SK-N-SH (cell line): ENCODE data around the gene SLC4A2. TPM values are rescaled to one million over a fixed set of nuclear protein-coding genes. Genes with fewer than 3 reads are reported as not detected.

Source experiments
- CTCF ChIA-PET: fragments of 300-600, 350-600 bp; formaldehyde crosslinking; extraction: SDS; loops from one replicate; lab custom pipeline; 2021; lab: Yijun Ruan, JAX
- POLR2A ChIA-PET: fragments of 350-600 bp; sonication (Branson Sonifier 250); formaldehyde crosslinking; extraction: SDS; loops from one replicate; lab custom pipeline; 2020; ENCODE audit warnings: antibody characterized with exemption, inconsistent platforms; lab: Yijun Ruan, JAX
- DNase-seq: peaks from one replicate; pipeline ENCODE4 v3.0.0; 2012
- H2AFZ ChIP-seq: fragments of 200-600 bp; sonication (generic); 2 replicates; pipeline ENCODE4 v1.8.1; 2016; ENCODE audit warnings: antibody characterized with exemption, mild to moderate bottlenecking, low read depth
- H3F3A ChIP-seq: fragments of 200-600 bp; sonication (generic); replicated peaks from 2 replicates; pipeline ENCODE3; 2016; ENCODE audit warnings: antibody characterized with exemption, mild to moderate bottlenecking; ENCODE audit not compliant: insufficient read depth
- H3K27ac ChIP-seq, 2 experiments: fragments of 200-500 bp in 1 of 2; fragments of 200-600 bp in 1 of 2; sonication (Bioruptor generic) in 1 of 2; sonication (generic), shearing (Covaris generic) in 1 of 2; 2 replicates each; pipeline versions ENCODE4 v1.5.1 to v1.6.1; 2014 to 2016; ENCODE audit warnings: low read depth in 2 of 2, inconsistent platforms in 1 of 2, low read length in 1 of 2, mild to moderate bottlenecking in 1 of 2, mixed read lengths in 1 of 2
- H3K27me3 ChIP-seq: fragments of 200-600 bp; sonication (generic), shearing (Covaris generic); 2 replicates; pipeline ENCODE4 v1.6.1; 2016; ENCODE audit warnings: mixed run types; ENCODE audit not compliant: insufficient read depth
- H3K36me3 ChIP-seq, 2 experiments: fragments of 200-500 bp in 1 of 2; fragments of 200-600 bp in 1 of 2; sonication (Bioruptor generic) in 1 of 2; sonication (generic) in 1 of 2; replicated peaks in 1 of 2; 2 replicates each; pipeline versions ENCODE3 to v1.5.1; 2014 to 2016; ENCODE audit warnings: low read length in 1 of 2, mild to moderate bottlenecking in 1 of 2; ENCODE audit not compliant: insufficient read depth in 2 of 2, control insufficient read depth in 1 of 2
- H3K4me1 ChIP-seq, 2 experiments: fragments of 200-500 bp in 1 of 2; fragments of 200-600 bp in 1 of 2; sonication (Bioruptor generic) in 1 of 2; sonication (generic), shearing (Covaris generic) in 1 of 2; 2 replicates each; pipeline versions ENCODE4 v1.5.1 to v1.6.1; 2014 to 2016; ENCODE audit warnings: low read depth in 1 of 2, low read length in 1 of 2, mixed run types in 1 of 2; ENCODE audit not compliant: insufficient read depth in 2 of 2, control insufficient read depth in 1 of 2
- H3K4me2 ChIP-seq: fragments of 200-600 bp; sonication (generic), shearing (Covaris generic); 2 replicates; pipeline ENCODE4 v1.6.1; 2017; ENCODE audit warnings: mixed run types
- H3K4me3 ChIP-seq, 2 experiments: fragments of 200-500 bp in 1 of 2; fragments of 200-600 bp in 1 of 2; sonication (Bioruptor generic) in 1 of 2; sonication (generic), shearing (Covaris generic) in 1 of 2; 2 replicates each; pipeline versions ENCODE4 v1.5.1 to v1.8.1; 2014 to 2016; ENCODE audit warnings: low read depth in 2 of 2, inconsistent platforms in 1 of 2, low read length in 1 of 2, mild to moderate bottlenecking in 1 of 2, mixed read lengths in 1 of 2, moderate library complexity in 1 of 2
- H3K79me2 ChIP-seq: fragments of 200-600 bp; sonication (generic); 2 replicates; pipeline ENCODE4 v1.8.1; 2017; ENCODE audit warnings: mild to moderate bottlenecking; ENCODE audit not compliant: insufficient read depth
- H3K9ac ChIP-seq: fragments of 200-600 bp; sonication (generic); 2 replicates; pipeline ENCODE4 v1.6.1; 2017; ENCODE audit warnings: mixed run types
- H3K9me2 ChIP-seq: fragments of 200-600 bp; sonication (generic); 2 replicates; pipeline ENCODE4 v1.6.1; 2017; ENCODE audit warnings: mixed run types
- H3K9me3 ChIP-seq: fragments of 200-600 bp; sonication (generic); 2 replicates; pipeline ENCODE4 v1.6.1; 2017; ENCODE audit warnings: mixed run types, mild to moderate bottlenecking, moderate library complexity
- H4K20me1 ChIP-seq: fragments of 200-600 bp; sonication (generic); 2 replicates; pipeline ENCODE4 v1.6.1; 2017; ENCODE audit warnings: mild to moderate bottlenecking, mixed run types; ENCODE audit not compliant: insufficient read depth
- ELF1 ChIP-seq: IDR thresholded peaks from 2 replicates; pipeline ENCODE4 v1.4.0; 2012
- FOSL2 ChIP-seq: IDR thresholded peaks from 2 replicates; pipeline ENCODE4 v1.4.0; 2012; ENCODE audit warnings: low read depth, mild to moderate bottlenecking, moderate library complexity, borderline replicate concordance
- FOXJ3 ChIP-seq: sonication (generic); formaldehyde crosslinking; IDR thresholded peaks from 2 replicates; pipeline ENCODE4 v1.5.1; 2020; ENCODE audit warnings: mild to moderate bottlenecking, missing genetic modification reagents
- FOXM1 ChIP-seq: IDR thresholded peaks from 2 replicates; pipeline ENCODE4 v1.4.0; 2012; ENCODE audit warnings: low read depth, mild to moderate bottlenecking
- GATA2 ChIP-seq: sonication (generic); formaldehyde crosslinking; IDR thresholded peaks from 2 replicates; pipeline ENCODE4 v1.5.0; 2020; ENCODE audit warnings: mild to moderate bottlenecking, missing genetic modification reagents
- MEF2A ChIP-seq: IDR thresholded peaks from 2 replicates; pipeline ENCODE4 v1.4.0; 2012; ENCODE audit warnings: low read depth, borderline replicate concordance
- MXI1 ChIP-seq: IDR thresholded peaks from 2 replicates; pipeline ENCODE4 v1.6.1; 2012; ENCODE audit warnings: mild to moderate bottlenecking, low read depth, low read length, improper control_type of control experiment
- NFIC ChIP-seq: IDR thresholded peaks from 2 replicates; pipeline ENCODE4 v1.4.0; 2012; ENCODE audit warnings: borderline replicate concordance
- NRF1 ChIP-seq: IDR thresholded peaks from 2 replicates; pipeline ENCODE4 v1.6.1; 2012; ENCODE audit warnings: low read depth, mild to moderate bottlenecking, low read length
- POLR2AphosphoS5 ChIP-seq: IDR thresholded peaks from 2 replicates; pipeline ENCODE4 v1.6.1; 2012; ENCODE audit warnings: low read depth, low read length
- SIN3A ChIP-seq: IDR thresholded peaks from 2 replicates; pipeline ENCODE4 v1.6.1; 2012; ENCODE audit warnings: low read depth, mild to moderate bottlenecking, low read length, moderate library complexity, borderline replicate concordance
- SMC3 ChIP-seq: IDR thresholded peaks from 2 replicates; pipeline ENCODE4 v1.6.1; 2012; ENCODE audit warnings: low read depth, low read length, improper control_type of control experiment
- TAF1 ChIP-seq: IDR thresholded peaks from 2 replicates; pipeline ENCODE4 v1.6.1; 2012; ENCODE audit warnings: low read depth, mild to moderate bottlenecking, low read length, moderate library complexity, borderline replicate concordance
- TCF12 ChIP-seq: IDR thresholded peaks from 2 replicates; pipeline ENCODE4 v1.4.0; 2012
- YY1 ChIP-seq: IDR thresholded peaks from 2 replicates; pipeline ENCODE4 v1.4.0; 2012; ENCODE audit warnings: low read depth, mild to moderate bottlenecking
- WGBS: methylation state at CpG from one replicate; pipeline ENCODE4 v1.1.6; 2017; ENCODE audit warnings: low lambda C conversion rate; 5-methylcytosine and 5-hydroxymethylcytosine counted together
- polyA plus RNA-seq, 3 experiments: library from polyadenylated mRNA; depleted of rRNA; stranded (reverse); fragments of >200 nt; gene quantifications; 2 replicates each; pipeline ENCODE4 v1.2.3, GENCODE V29; 2012
- TF ChIP-seq, protein P1 (sequence below): IDR thresholded peaks from 2 replicates; pipeline ENCODE4; 2012
- TF ChIP-seq, protein P2 (sequence below): IDR thresholded peaks from 2 replicates; pipeline ENCODE4 v1.4.0; 2012; ENCODE audit warnings: low read depth
- TF ChIP-seq, protein P3 (sequence below): fragments of 150-350 bp; IDR thresholded peaks from 2 replicates; pipeline ENCODE4 v1.6.1; 2016; ENCODE audit warnings: mild to moderate bottlenecking, low read depth, low read length

The SLC4A2 gene
- polyA plus RNA-seq, 1 of the 3 experiments (the other 2 are of a cell fraction), result 167 TPM

DNA sequence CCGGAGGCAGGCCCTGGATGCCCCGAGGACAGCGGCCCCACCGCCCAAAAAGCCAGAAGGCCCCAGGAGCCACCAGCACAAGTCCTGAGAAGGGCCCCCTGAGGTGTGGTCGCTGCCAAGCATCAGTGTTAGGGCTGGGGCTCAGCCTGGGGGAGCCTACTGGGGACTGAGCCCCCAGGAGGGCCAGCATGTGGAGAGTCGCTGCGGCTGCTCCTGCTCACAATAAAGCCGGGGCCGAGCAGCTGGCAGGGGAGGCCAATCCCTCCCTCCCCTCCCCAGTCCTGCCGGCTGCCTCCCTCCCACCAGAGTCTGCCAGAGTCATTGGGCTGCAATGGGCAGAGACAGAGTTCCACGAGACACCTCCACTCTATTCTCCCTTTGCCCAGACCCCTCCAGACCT, 14.1 kb upstream of the SLC4A2 start (continued):
- TF ChIP-seq, protein P1, sequence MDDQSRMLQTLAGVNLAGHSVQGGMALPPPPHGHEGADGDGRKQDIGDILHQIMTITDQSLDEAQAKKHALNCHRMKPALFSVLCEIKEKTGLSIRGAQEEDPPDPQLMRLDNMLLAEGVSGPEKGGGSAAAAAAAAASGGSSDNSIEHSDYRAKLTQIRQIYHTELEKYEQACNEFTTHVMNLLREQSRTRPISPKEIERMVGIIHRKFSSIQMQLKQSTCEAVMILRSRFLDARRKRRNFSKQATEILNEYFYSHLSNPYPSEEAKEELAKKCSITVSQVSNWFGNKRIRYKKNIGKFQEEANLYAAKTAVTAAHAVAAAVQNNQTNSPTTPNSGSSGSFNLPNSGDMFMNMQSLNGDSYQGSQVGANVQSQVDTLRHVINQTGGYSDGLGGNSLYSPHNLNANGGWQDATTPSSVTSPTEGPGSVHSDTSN, result no peak

DNA sequence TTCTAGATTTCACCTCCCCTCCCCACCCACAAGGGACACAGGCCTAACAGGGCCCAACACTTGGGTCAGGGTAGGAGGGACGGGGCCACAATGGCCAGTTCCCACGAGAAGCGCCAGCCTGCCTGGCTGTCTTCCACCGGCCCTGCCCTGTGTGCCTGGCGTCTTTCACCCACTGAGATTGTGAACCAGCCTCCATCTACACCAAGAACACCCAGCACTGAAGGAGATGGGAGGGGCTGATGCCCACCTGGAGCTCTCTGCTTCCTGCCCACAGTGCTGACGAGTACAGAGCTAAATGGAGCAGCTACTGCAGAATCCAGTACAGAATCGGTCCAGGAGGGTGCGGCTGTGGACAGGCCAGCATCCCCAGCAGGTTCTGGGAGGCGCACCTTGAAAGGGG, 13.4 kb upstream of the SLC4A2 start:
- Histone ChIP-seq H3K9me2 (no peaks in the 10 kb centered on the region), H3K79me2 (no peaks in the 10 kb centered on the region), H2AFZ (no peak overlapping the region), H3K27me3 (no peaks in the 10 kb centered on the region), H3F3A (peaks cover 14% of the 10 kb centered on the region), H3K4me3 (no peak overlapping the region), H3K9me3 (no peaks in the 10 kb centered on the region), H3K27ac (peak overlapping the region in 1 of 2 experiments; percentile 78; a peak in 1 of 4 replicates), H4K20me1 (no peaks in the 10 kb centered on the region), H3K4me1 (peaks cover 13 to 39% of the 10 kb centered on the region in 2 experiments), H3K36me3 (peaks cover 4 to 20% of the 10 kb centered on the region in 2 experiments), H3K9ac (no peak overlapping the region), H3K4me2 (no peak overlapping the region)
- DNase-seq, result no peak
- POLR2A ChIA-PET, result no interaction called here
- TF ChIP-seq POLR2AphosphoS5, result peak; percentile 26; the same call in 1 of the 2 replicates
- no peak for TF ChIP-seq SIN3A
- WGBS, result 92% methylated on average over 9 of the region's 9 CpGs
- CTCF ChIA-PET, result interaction anchor here (0.7 to 3.7 kb wide), 8 partner anchors 11 to 80 kb away, joined by 3 to 21 read pairs (median 4); partner anchors contain the start of genes CDK5 and SLC4A2

DNA sequence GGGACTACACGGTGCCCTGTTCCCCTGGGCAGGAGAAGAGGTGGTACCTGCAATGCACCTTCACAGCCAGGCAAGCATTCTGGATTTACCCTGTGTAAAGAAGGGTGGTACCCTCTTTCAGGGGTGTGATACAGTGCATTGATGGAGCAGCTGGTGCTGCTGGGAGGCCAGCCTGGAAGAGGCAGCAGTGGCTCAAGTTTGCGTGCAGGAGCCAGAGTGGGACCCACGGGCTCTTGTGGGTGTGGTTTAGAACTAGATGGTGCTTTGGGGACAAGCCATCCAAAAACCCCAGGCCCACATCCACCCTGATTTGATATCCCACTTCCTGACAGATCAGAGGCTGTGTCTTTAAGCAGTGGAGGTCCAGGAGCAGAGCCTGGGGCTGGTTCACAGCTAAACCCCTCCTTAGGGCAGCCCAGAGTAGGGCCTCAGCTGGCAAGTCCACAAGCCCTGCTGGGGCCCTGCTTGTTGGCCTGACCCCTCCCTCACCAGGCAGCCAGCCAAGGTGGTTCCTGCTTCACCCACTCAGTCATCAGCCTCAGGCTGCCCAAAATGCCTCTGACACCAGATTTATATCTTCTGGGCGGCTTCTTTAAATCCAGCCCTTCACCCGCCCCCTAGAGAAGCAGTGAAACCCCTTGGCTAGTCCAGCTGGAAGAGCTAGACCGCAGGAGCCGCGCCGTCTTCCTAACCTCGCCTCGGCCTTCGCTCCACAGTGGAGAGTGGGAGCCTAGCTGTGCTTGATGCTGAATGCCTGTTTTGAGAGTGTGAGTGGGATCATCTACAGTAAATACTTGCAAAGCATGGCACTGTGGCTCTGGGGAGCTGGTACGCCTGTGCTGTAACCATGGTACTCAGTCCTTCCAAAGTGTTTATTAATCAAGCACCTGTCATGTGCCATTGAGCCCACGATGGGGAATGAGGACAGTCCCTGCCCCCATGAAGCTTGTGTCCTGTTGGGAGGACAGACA, 12.5 kb upstream of the SLC4A2 start:
- ChIA-PET POLR2A (interaction anchor here (0.9 to 2.1 kb wide), 2 partner anchors 11 to 19 kb away, joined by 4 to 11 read pairs; partner anchors contain the start of genes ABCB8, CDK5 and SLC4A2), CTCF (interaction anchor here (0.8 to 3.7 kb wide), 14 partner anchors 10 to 598 kb away, joined by 3 to 21 read pairs (median 4); partner anchors contain the start of genes ABCB8, CDK5 and SLC4A2)
- Histone ChIP-seq H3K4me2 (peak overlapping the region; percentile 60), H3F3A (peaks cover 14% of the 10 kb centered on the region), H3K79me2 (no peaks in the 10 kb centered on the region), H3K4me3 (no peak overlapping the region), H3K9me2 (no peaks in the 10 kb centered on the region), H2AFZ (no peak overlapping the region), H3K4me1 (peaks cover 13 to 39% of the 10 kb centered on the region in 2 experiments), H3K36me3 (peaks cover 4 to 18% of the 10 kb centered on the region in 2 experiments), H3K27me3 (no peaks in the 10 kb centered on the region), H3K9me3 (no peaks in the 10 kb centered on the region), H3K27ac (peak overlapping the region; percentile 61 to 78), H3K9ac (no peak overlapping the region), H4K20me1 (no peaks in the 10 kb centered on the region)
- DNase-seq, result peak; percentile 88
- WGBS, result 28% methylated on average over 13 of the region's 14 CpGs
- TF ChIP-seq GATA2 (CRISPR knock-in tag), result peak; percentile 59
- peak; percentile 20; the same call in 1 of the 2 replicates for TF ChIP-seq FOSL2
- TF ChIP-seq SMC3, result no peak; the same call in 1 of the 2 replicates
- TF ChIP-seq SIN3A, result no peak; the same call in 1 of the 2 replicates
- no peak for TF ChIP-seq YY1
- TF ChIP-seq MXI1, result no peak
- TF ChIP-seq, protein P1, result peak; percentile 89
- peak; percentile 43; the same call in 1 of the 2 replicates for TF ChIP-seq POLR2AphosphoS5
- peak; percentile 80; the same call in 1 of the 2 replicates for TF ChIP-seq TCF12
- no peak for TF ChIP-seq FOXM1
- TF ChIP-seq FOXJ3 (CRISPR knock-in tag), result peak; percentile 27; the same call in 1 of the 2 replicates
- TF ChIP-seq, protein P2, sequence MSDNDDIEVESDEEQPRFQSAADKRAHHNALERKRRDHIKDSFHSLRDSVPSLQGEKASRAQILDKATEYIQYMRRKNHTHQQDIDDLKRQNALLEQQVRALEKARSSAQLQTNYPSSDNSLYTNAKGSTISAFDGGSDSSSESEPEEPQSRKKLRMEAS, result 0 out of 2 replicates have a peak, but pooled peaks have one; percentile 45
- no peak for TF ChIP-seq TAF1
- TF ChIP-seq, protein P3, sequence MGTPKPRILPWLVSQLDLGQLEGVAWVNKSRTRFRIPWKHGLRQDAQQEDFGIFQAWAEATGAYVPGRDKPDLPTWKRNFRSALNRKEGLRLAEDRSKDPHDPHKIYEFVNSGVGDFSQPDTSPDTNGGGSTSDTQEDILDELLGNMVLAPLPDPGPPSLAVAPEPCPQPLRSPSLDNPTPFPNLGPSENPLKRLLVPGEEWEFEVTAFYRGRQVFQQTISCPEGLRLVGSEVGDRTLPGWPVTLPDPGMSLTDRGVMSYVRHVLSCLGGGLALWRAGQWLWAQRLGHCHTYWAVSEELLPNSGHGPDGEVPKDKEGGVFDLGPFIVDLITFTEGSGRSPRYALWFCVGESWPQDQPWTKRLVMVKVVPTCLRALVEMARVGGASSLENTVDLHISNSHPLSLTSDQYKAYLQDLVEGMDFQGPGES, result no peak
- no peak for TF ChIP-seq MEF2A
- TF ChIP-seq ELF1, result no peak
- peak; percentile 94 for TF ChIP-seq NFIC
- no peak for TF ChIP-seq NRF1
